ENCODE results near the gene ARHGAP42.

The ARHGAP42 gene

DNA sequence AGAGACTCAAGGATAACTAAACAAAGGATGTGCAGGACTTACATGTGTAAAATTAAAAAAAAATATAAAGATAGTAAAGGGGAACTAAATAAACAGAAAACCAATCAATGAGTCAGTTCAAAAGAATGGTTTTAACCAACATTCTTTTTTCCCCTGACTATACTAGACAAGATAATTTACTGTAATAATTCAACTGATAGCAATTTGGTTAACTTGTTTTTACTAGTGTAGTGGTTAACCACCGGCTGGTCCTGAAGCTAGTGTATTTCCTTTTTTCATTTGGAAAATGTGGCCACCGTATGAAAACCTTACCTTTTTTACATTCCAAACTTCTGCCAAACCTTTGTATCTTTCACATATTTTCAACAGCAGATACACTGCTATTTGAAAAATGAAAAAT is 123.1 kb downstream of the ARHGAP42 start:
- no peaks in the 10 kb centered on the region for H3K79me2 ChIP-seq (ENCODE audit: control insufficient read depth, low read length)
- no peak overlapping the region for H3K4me3 ChIP-seq (ENCODE audit: low read length)
- no peaks in the 10 kb centered on the region for H3K4me1 ChIP-seq (ENCODE audit: control insufficient read depth, low read length)
- H4K20me1 ChIP-seq (ENCODE audit: control insufficient read depth, insufficient read depth, low read depth, low read length) = no peaks in the 10 kb centered on the region
- no peak overlapping the region for H3K4me2 ChIP-seq (ENCODE audit: low read length)
- H3K9me3 ChIP-seq (ENCODE audit: control insufficient read depth, insufficient read depth, low read length) = no peaks in the 10 kb centered on the region
- no peaks in the 10 kb centered on the region for H3K9me2 ChIP-seq (replicated peaks; ENCODE audit: control insufficient read depth, low read length)
- no peaks in the 10 kb centered on the region for H3F3A ChIP-seq (ENCODE audit: control insufficient read depth, insufficient read depth)
- no peak overlapping the region for H3K27ac ChIP-seq (ENCODE audit: low read depth, low read length)
- H3K27me3 ChIP-seq (ENCODE audit: control insufficient read depth, low read length) = no peaks in the 10 kb centered on the region
- no peak for TF ChIP-seq EZH2phosphoT487 (IDR thresholded peaks at IDR 0.05; ENCODE audit: borderline replicate concordance, low read length)
- TF ChIP-seq, protein P1, sequence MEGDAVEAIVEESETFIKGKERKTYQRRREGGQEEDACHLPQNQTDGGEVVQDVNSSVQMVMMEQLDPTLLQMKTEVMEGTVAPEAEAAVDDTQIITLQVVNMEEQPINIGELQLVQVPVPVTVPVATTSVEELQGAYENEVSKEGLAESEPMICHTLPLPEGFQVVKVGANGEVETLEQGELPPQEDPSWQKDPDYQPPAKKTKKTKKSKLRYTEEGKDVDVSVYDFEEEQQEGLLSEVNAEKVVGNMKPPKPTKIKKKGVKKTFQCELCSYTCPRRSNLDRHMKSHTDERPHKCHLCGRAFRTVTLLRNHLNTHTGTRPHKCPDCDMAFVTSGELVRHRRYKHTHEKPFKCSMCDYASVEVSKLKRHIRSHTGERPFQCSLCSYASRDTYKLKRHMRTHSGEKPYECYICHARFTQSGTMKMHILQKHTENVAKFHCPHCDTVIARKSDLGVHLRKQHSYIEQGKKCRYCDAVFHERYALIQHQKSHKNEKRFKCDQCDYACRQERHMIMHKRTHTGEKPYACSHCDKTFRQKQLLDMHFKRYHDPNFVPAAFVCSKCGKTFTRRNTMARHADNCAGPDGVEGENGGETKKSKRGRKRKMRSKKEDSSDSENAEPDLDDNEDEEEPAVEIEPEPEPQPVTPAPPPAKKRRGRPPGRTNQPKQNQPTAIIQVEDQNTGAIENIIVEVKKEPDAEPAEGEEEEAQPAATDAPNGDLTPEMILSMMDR (IDR thresholded peaks at IDR 0.05; ENCODE audit: low read depth, low read length, poor library complexity, severe bottlenecking) = no peak
- H3K36me3 ChIP-seq (ENCODE audit: control insufficient read depth, low read length) = no peaks in the 10 kb centered on the region

DNA sequence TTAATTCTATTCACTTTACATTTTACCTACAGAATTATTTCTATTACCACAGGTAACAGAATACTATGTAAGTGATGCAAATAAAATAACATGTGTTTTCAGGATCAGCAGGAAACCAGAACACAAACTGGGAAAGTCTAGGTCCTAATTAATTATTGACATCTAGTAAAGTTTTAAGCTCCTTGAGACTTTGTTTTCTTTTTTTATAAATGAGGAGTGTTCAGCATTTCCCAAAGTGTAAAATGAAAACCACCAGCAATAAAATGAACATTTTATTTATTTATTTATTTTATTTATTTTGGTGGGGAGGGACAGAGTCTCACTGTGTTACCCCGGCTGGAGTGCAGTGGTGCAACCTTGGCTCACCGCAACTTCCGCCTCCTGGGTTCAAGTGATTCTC is 123.6 kb downstream of the ARHGAP42 start:
- Histone ChIP-seq H3K36me3 (ENCODE audit: control insufficient read depth, low read length) (no peaks in the 10 kb centered on the region), H3K4me1 (ENCODE audit: control insufficient read depth, low read length) (no peaks in the 10 kb centered on the region), H3K9me3 (ENCODE audit: control insufficient read depth, insufficient read depth, low read length) (no peaks in the 10 kb centered on the region), H3K27me3 (ENCODE audit: control insufficient read depth, low read length) (no peaks in the 10 kb centered on the region), H3K9me2 (replicated peaks; ENCODE audit: control insufficient read depth, low read length) (no peaks in the 10 kb centered on the region), H3K79me2 (ENCODE audit: control insufficient read depth, low read length) (no peaks in the 10 kb centered on the region), H3K27ac (ENCODE audit: low read depth, low read length) (no peak overlapping the region), H4K20me1 (ENCODE audit: control insufficient read depth, insufficient read depth, low read depth, low read length) (no peaks in the 10 kb centered on the region), H3K4me2 (ENCODE audit: low read length) (no peak overlapping the region), H3K4me3 (ENCODE audit: low read length) (no peak overlapping the region), H3F3A (ENCODE audit: control insufficient read depth, insufficient read depth) (no peaks in the 10 kb centered on the region)
- TF ChIP-seq, protein P1 (IDR thresholded peaks at IDR 0.05; ENCODE audit: low read depth, low read length, poor library complexity, severe bottlenecking) = no peak
- TF ChIP-seq EZH2phosphoT487 (IDR thresholded peaks at IDR 0.05; ENCODE audit: borderline replicate concordance, low read length) = no peak

DNA sequence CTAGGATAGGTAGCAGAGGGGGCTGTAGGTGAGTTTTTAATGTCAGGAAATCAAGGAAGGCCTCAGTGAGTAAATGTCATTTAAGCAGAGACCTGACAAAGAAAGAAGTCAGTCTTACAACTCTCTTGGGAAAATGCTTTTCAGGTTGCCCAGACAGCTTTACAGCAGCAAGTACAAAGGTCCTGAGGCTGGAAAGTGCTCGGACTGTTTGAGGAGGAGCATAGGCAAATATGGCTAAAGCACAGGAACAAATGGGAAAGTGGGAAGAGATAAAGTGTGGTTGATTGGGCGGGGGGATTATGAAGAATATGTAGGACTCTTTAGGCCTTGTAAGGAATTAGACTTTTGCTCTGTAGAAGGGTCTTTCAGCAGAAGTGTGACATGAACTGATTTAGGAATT is 125.4 kb downstream of the ARHGAP42 start:
- H4K20me1 ChIP-seq (ENCODE audit: control insufficient read depth, insufficient read depth, low read depth, low read length) = no peaks in the 10 kb centered on the region
- no peaks in the 10 kb centered on the region for H3K9me2 ChIP-seq (replicated peaks; ENCODE audit: control insufficient read depth, low read length)
- H3K4me1 ChIP-seq (ENCODE audit: control insufficient read depth, low read length) = no peaks in the 10 kb centered on the region
- H3K79me2 ChIP-seq (ENCODE audit: control insufficient read depth, low read length) = no peaks in the 10 kb centered on the region
- no peaks in the 10 kb centered on the region for H3K36me3 ChIP-seq (ENCODE audit: control insufficient read depth, low read length)
- no peak overlapping the region for H3K27ac ChIP-seq (ENCODE audit: low read depth, low read length)
- no peak overlapping the region for H3K4me2 ChIP-seq (ENCODE audit: low read length)
- no peaks in the 10 kb centered on the region for H3K27me3 ChIP-seq (ENCODE audit: control insufficient read depth, low read length)
- H3F3A ChIP-seq (ENCODE audit: control insufficient read depth, insufficient read depth) = no peaks in the 10 kb centered on the region
- H3K4me3 ChIP-seq (ENCODE audit: low read length) = no peak overlapping the region
- no peaks in the 10 kb centered on the region for H3K9me3 ChIP-seq (ENCODE audit: control insufficient read depth, insufficient read depth, low read length)
- TF ChIP-seq, protein P1 (IDR thresholded peaks at IDR 0.05; ENCODE audit: low read depth, low read length, poor library complexity, severe bottlenecking) = no peak
- no peak for TF ChIP-seq EZH2phosphoT487 (IDR thresholded peaks at IDR 0.05; ENCODE audit: borderline replicate concordance, low read length)
